AG04449 (cell line): ENCODE measurements around the gene FBXO42.

Source experiments
- CTCF ChIA-PET: fragments of 350-600 bp; formaldehyde crosslinking; extraction: SDS; loops from one replicate; lab custom pipeline; 2021; ENCODE audit warnings: antibody characterized with exemption; lab: Yijun Ruan, JAX
- POLR2A ChIA-PET: fragments of 400-600, 350-600 bp; formaldehyde crosslinking; extraction: SDS; loops from one replicate; lab custom pipeline; 2020; ENCODE audit warnings: antibody characterized with exemption, inconsistent platforms; lab: Yijun Ruan, JAX
- DNase-seq: peaks from one replicate; pipeline ENCODE4 v3.0.0-alpha.2; 2010; ENCODE audit warnings: low read depth, low spot score
- H3K4me3 ChIP-seq: 2 replicates; pipeline ENCODE4 v1.5.1; 2011; ENCODE audit warnings: low read depth, mild to moderate bottlenecking, control low read depth, low read length
- TF ChIP-seq, protein P1 (sequence below): IDR thresholded peaks from one replicate; pipeline ENCODE4 v1.5.1; 2011; ENCODE audit warnings: mild to moderate bottlenecking, moderate library complexity, low read length, control low read depth, inconsistent platforms; ENCODE audit not compliant: insufficient read depth; ENCODE audit errors: missing control alignments

Gene FBXO42

DNA sequence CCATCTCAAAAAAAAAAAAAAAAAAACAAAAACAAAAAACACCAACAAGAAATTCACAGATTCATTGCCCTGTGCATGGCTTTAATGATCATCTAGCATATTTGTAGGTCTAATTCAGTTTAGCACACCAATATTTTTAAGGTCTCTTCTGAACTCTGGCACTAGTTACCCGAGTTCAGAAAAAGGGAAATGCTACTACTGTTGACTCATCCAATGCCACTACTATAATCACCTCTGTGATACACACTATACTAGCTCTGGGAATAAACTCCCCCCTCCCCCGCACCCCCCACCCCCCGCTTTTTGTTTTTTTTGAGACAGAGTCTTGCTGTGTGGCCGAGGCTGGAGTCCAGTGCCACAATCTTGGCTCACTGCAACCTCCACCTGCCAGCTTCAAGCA, 55.6 kb downstream of the FBXO42 start:
- ChIA-PET CTCF (interaction anchor here (0.9 kb wide), 1 partner anchor 56 kb away, joined by 3 read pairs; no protein-coding TSS in a partner anchor), POLR2A (no interaction called here)
- no peak overlapping the region for H3K4me3 ChIP-seq
- no peak for DNase-seq
- TF ChIP-seq, protein P1, sequence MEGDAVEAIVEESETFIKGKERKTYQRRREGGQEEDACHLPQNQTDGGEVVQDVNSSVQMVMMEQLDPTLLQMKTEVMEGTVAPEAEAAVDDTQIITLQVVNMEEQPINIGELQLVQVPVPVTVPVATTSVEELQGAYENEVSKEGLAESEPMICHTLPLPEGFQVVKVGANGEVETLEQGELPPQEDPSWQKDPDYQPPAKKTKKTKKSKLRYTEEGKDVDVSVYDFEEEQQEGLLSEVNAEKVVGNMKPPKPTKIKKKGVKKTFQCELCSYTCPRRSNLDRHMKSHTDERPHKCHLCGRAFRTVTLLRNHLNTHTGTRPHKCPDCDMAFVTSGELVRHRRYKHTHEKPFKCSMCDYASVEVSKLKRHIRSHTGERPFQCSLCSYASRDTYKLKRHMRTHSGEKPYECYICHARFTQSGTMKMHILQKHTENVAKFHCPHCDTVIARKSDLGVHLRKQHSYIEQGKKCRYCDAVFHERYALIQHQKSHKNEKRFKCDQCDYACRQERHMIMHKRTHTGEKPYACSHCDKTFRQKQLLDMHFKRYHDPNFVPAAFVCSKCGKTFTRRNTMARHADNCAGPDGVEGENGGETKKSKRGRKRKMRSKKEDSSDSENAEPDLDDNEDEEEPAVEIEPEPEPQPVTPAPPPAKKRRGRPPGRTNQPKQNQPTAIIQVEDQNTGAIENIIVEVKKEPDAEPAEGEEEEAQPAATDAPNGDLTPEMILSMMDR: no peak

DNA sequence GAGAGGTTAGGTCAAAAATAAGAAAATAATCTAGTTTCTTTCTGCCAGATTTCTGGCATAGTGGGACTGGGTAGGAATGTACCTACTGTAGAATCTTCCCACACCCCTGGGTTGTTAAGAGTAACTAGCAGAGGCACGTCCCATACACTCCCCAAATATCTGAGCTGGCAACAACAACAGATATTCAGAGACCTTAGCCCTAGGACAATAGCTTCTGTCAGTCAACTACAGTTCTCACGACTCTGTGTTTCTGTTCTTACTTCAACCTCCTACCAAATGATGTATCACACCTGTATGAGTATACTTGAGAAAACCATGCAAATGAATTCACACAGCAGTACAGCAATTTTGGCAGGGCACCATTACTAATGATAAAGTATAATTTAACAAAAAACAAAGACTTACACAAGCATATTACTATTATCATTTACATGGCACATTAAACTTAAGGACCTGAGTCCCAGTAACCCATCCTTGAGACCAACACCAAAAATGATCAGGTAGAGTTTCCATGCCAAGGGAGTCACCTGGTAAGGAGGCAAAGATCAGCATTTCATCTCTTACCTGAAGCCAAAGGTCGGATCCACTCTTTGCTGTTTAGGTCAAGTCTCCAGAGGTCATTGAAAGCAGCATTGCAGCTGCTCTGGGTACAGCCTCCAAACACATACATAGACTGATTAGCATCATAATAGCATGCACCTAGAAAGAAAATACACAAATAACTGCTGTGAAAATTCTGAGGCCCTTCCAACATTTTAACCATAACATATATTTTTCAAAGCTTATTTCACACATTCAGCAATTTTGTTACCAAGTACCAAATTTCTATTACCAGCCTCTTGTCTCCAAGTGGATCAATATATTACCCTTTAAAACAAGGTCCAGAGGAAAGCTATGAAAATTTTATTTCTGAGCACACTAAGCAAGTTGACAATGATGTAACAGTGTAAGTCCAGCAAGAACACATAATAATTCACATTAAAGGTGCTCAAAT, 57.8 kb downstream of the FBXO42 start:
- POLR2A ChIA-PET: interaction anchor here (0.6 kb wide), 1 partner anchor 80 kb away, joined by 3 read pairs; no protein-coding TSS in a partner anchor
- no peak for DNase-seq
- CTCF ChIA-PET: no interaction called here
- H3K4me3 ChIP-seq: no peak overlapping the region
- TF ChIP-seq, protein P1: no peak

DNA sequence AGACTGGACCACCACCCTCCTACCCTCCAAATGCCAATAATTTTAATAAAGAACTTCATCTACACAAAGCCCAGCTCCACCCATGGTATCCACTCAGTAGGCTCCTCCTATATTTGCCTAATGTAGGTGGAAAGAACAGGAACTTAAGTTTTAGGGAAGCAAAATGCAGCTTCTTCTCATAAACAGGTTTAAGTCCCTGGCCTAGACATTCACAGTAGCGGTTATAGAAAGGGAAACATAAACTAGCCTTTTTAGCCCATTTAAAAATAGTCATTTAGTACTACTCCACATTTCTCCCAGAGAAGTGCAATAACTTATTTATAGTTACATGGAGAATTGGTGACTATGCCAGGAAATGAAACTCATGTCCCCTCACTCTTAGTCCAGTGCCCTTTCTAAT, 58.7 kb downstream of the FBXO42 start:
- no peak overlapping the region for H3K4me3 ChIP-seq
- DNase-seq: no peak
- ChIA-PET CTCF (interaction anchor here (2.4 kb wide), 1 partner anchor 50 kb away, joined by 7 read pairs; no protein-coding TSS in a partner anchor), POLR2A (no interaction called here)
- TF ChIP-seq, protein P1: no peak

DNA sequence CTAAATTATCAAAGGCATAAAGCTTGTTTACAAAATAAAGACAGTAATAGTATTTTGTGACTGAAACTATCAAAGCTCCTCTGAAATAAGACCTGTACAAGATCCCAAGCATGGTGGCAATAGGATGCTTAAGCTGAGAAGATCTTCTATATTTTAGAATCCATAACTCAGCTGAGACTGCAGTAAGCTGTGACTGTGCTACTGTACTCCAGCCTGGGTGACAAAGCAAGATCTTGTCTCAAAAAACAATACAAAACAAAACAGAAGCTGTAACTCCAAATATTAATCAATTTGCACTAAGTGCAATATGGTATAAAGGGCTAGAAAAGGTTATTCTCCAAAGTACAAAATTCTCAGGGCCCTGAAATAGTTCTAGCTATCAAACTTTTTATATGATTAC, 59.5 kb downstream of the FBXO42 start:
- TF ChIP-seq, protein P1: no peak
- ChIA-PET POLR2A (no interaction called here), CTCF (interaction anchor here (2.4 kb wide), 1 partner anchor 49 kb away, joined by 7 read pairs; no protein-coding TSS in a partner anchor)
- no peak overlapping the region for H3K4me3 ChIP-seq
- no peak for DNase-seq

DNA sequence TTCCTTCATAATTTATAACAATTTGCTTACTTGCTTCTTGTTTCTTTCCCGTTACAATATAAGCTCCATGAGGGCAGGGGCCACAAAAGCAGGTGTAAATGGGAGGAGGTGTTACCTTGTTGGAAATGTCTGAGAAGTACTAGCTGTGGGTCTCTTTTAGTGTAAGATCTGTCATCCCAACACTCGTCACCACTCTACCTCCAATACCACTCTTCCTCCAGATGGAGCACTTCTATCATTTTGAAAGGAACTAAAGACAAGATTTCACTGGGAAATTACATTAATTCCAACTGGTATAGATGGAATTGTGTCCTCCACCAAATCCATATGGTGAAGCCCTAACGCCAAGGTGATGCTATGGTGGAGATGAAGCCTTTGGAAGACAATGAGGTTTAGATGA, 62.3 kb downstream of the FBXO42 start:
- H3K4me3 ChIP-seq: no peak overlapping the region
- no peak for DNase-seq
- ChIA-PET POLR2A (no interaction called here), CTCF (interaction anchor here (1.0 to 1.8 kb wide), 5 partner anchors 10 to 207 kb away, joined by 3 to 7 read pairs (median 3); partner anchors contain the start of gene FBXO42)
- TF ChIP-seq, protein P1: no peak

DNA sequence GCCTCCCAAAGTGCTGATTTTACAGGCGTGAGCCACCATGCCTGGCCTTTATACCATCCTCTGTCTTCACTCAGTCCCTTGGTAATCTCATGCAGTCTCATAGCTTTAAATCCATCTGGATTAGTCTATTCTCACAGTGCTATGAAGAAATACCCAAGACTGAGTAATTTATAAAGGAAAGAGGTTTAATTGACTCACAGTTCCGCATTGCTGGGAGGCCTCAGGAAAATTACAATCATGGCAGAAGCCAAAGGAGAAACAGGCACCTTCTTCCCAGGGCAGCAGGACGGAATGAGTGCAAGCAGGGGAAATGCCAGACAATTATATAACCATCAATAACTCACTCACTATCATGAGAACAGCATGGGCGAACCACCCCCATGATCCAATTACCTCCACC, 66.2 kb downstream of the FBXO42 start:
- CTCF ChIA-PET: no interaction called here

More for the DNA sequence above, 66.2 kb downstream of the FBXO42 start:
- POLR2A ChIA-PET: no interaction called here
- DNase-seq: no peak
- TF ChIP-seq, protein P1: no peak
- no peak overlapping the region for H3K4me3 ChIP-seq
